ENCODE results near the gene UMAD1.
"Not testable (repeated sequence)": the region's sequence is repeated elsewhere in the genome, so short reads cannot be mapped to it uniquely, and the experiment has no call there.

Gene UMAD1

GRCh38 chr7:7808156-7808555 lies 167.6 kb downstream of the UMAD1 start:
- no peak for DNase-seq

- DNase-seq = no peak
Measured at GRCh38 chr7:7808626-7809025, 168.1 kb downstream of the UMAD1 start.

- DNase-seq = no peak
Measured at GRCh38 chr7:7810380-7810779, 169.8 kb downstream of the UMAD1 start.

GRCh38 chr7:7810826-7811225 lies 170.3 kb downstream of the UMAD1 start:
- no peak for DNase-seq

GRCh38 chr7:7812112-7812511 lies 171.6 kb downstream of the UMAD1 start:
- no peak for DNase-seq

- DNase-seq = no peak
Measured at GRCh38 chr7:7815395-7815794, 174.8 kb downstream of the UMAD1 start.

- DNase-seq = no peak
Measured at GRCh38 chr7:7816084-7816483, 175.5 kb downstream of the UMAD1 start.

GRCh38 chr7:7816816-7817536 lies 176.4 kb downstream of the UMAD1 start:
- DNase-seq = no peak

GRCh38 chr7:7817748-7818147 lies 177.2 kb downstream of the UMAD1 start:
- DNase-seq = no peak

GRCh38 chr7:7818179-7818578 lies 177.6 kb downstream of the UMAD1 start:
- DNase-seq = not testable (repeated sequence)

GRCh38 chr7:7819442-7820247 lies 179.1 kb downstream of the UMAD1 start:
- no peak for DNase-seq

GRCh38 chr7:7820409-7820808 lies 179.9 kb downstream of the UMAD1 start:
- no peak for DNase-seq

- DNase-seq = no peak
Measured at GRCh38 chr7:7820939-7821338, 180.4 kb downstream of the UMAD1 start.

- DNase-seq = no peak
Measured at GRCh38 chr7:7821517-7821916, 181.0 kb downstream of the UMAD1 start.

GRCh38 chr7:7825294-7825693 lies 184.7 kb downstream of the UMAD1 start:
- not testable (repeated sequence) for DNase-seq

- no peak for DNase-seq
Measured at GRCh38 chr7:7829667-7830066, 189.1 kb downstream of the UMAD1 start.

GRCh38 chr7:7830122-7830878 lies 189.7 kb downstream of the UMAD1 start:
- DNase-seq = no peak

- no peak for DNase-seq
Measured at GRCh38 chr7:7832518-7832917, 192.0 kb downstream of the UMAD1 start.

- no peak for DNase-seq
Measured at GRCh38 chr7:7834761-7835160, 194.2 kb downstream of the UMAD1 start.

GRCh38 chr7:7841027-7841426 lies 200.5 kb downstream of the UMAD1 start:
- DNase-seq = no peak

GRCh38 chr7:7843240-7843639 lies 202.7 kb downstream of the UMAD1 start:
- no peak for DNase-seq

- no peak for DNase-seq
Measured at GRCh38 chr7:7843972-7844371, 203.4 kb downstream of the UMAD1 start.

- no peak for DNase-seq
Measured at GRCh38 chr7:7848246-7848645, 207.7 kb downstream of the UMAD1 start.

- no peak for DNase-seq
Measured at GRCh38 chr7:7848892-7849291, 208.3 kb downstream of the UMAD1 start.

Data from T-helper 9 cell (primary cell).